Endodermal cell (in vitro differentiated cells): ENCODE measurements around the gene ANKRD39. TPM values are rescaled to one million over a fixed set of nuclear protein-coding genes. Genes with fewer than 3 reads are reported as not detected.

Experiments used
- DNase-seq: peaks from one replicate; pipeline ENCODE4 v3.0.0-alpha.2; 2017
- H3K27ac ChIP-seq: 2 replicates; pipeline ENCODE4 v1.5.1; 2013; ENCODE audit warnings: mild to moderate bottlenecking, low read depth, low read length, moderate library complexity
- H3K27me3 ChIP-seq: 2 replicates; pipeline ENCODE4 v1.6.1; 2013; ENCODE audit warnings: mild to moderate bottlenecking, low read length, moderate library complexity; ENCODE audit not compliant: insufficient read depth, control insufficient read depth, poor library complexity, severe bottlenecking
- H3K36me3 ChIP-seq: 2 replicates; pipeline ENCODE4 v1.7.0; 2013; ENCODE audit warnings: mild to moderate bottlenecking, low read length, moderate library complexity; ENCODE audit not compliant: control insufficient read depth, insufficient read depth
- H3K4me1 ChIP-seq: one replicate; pipeline ENCODE4 v1.7.0; 2013; ENCODE audit warnings: low read length; ENCODE audit not compliant: control insufficient read depth, insufficient read depth
- H3K4me3 ChIP-seq: 2 replicates; pipeline ENCODE4 v1.5.1; 2013; ENCODE audit warnings: mild to moderate bottlenecking, low read length, moderate library complexity
- H3K9ac ChIP-seq: 2 replicates; pipeline ENCODE4 v1.6.1; 2013; ENCODE audit warnings: mild to moderate bottlenecking, low read length, moderate library complexity; ENCODE audit not compliant: poor library complexity, severe bottlenecking; ENCODE audit errors: extremely low read depth
- H3K9me3 ChIP-seq: 2 replicates; pipeline ENCODE4 v1.6.1; 2013; ENCODE audit warnings: mild to moderate bottlenecking, low read length, moderate library complexity; ENCODE audit not compliant: control insufficient read depth
- H3K27ac Mint-ChIP-seq: 2 replicates; pipeline ENCODE4 v1.8.0; 2020; ENCODE audit warnings: mixed read lengths
- H3K27me3 Mint-ChIP-seq: 2 replicates; pipeline ENCODE4 v1.8.0; 2021; ENCODE audit warnings: mild to moderate bottlenecking, mixed read lengths; ENCODE audit not compliant: insufficient read depth
- H3K36me3 Mint-ChIP-seq: 2 replicates; pipeline ENCODE4 v1.8.0; 2020; ENCODE audit warnings: low read depth, mixed read lengths
- H3K4me1 Mint-ChIP-seq: 2 replicates; pipeline ENCODE4 v1.8.0; 2020; ENCODE audit warnings: mixed read lengths
- H3K4me3 Mint-ChIP-seq: 2 replicates; pipeline ENCODE4 v1.8.0; 2020; ENCODE audit warnings: mild to moderate bottlenecking, moderate library complexity, mixed read lengths
- H3K9me3 Mint-ChIP-seq: 2 replicates; pipeline ENCODE4 v1.8.0; 2020; ENCODE audit warnings: mild to moderate bottlenecking, mixed read lengths
- WGBS, 2 experiments: methylation state at CpG; one replicate each; pipeline versions ENCODE4 v1.1.5 to v1.1.7; 2013; ENCODE audit warnings: missing lambda C conversion rate in 2 of 2, mixed read lengths in 1 of 2; ENCODE audit not compliant: insufficient coverage in 1 of 2, insufficient read length in 1 of 2; 5-methylcytosine and 5-hydroxymethylcytosine counted together
- total RNA-seq, 2 donors: library from RNA; stranded (reverse); fragmentation: NEBNext Ultra II Directional in 1 of 2; extraction: Animal tissue kit (Norgen Biotek cat#: 25700) in 1 of 2; gene quantifications; 2 replicates in 1 of 2; 3 replicates in 1 of 2; pipeline ENCODE4 v1.2.1, GENCODE V29; 2021
- TF ChIP-seq, protein P1 (sequence below): fragments of 200-600 bp; sonication (generic); conservative IDR thresholded peaks from 2 replicates; pipeline ENCODE4 v1.5.0; 2021; ENCODE audit warnings: antibody characterized with exemption, mild to moderate bottlenecking

ANKRD39 gene
- total RNA-seq, 2 donors from 2014 or later, result 14.6 to 16.7 TPM

DNA sequence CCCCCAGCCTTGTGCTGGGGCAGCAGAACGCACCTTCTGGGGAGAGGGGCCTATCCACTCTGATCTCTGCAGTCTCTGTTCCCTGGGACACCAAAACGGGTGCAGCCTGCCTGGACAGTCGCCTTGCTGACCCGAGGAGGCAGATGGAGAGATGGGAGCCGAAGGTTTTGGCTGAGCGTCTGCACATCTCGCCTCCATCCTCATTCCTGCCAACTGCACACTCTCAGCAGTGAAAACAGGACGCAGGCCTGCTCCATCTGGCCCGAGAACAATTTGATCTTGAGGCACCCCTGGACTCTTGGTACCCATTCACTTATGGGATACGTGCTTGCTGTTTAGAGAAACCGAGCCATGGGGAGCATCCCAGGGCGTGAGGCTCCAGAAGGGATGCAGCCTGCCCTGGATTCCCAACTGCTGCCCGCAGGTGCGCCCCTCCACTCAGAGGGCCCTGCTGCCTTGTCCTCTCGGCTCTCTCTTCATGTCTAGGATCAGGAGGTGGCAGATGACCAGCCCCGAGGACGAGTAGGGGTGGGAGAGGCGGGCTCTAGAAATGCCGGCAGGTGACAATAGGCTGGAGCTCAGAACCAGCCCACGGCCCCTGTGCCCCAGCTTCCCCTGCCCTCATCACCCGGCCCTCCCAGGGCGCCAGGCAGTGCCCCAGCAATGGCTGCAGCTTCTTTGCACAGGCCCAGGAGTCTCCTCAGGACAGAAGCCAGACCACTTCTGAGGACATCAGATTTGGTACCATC lies 21.2 kb upstream of the ANKRD39 start:
- no peak overlapping the region for H3K9ac ChIP-seq
- WGBS, 2 experiments, result 89 to 96% methylated on average over 14 to 22 of the region's 22 CpGs
- DNase-seq, result no peak

DNA sequence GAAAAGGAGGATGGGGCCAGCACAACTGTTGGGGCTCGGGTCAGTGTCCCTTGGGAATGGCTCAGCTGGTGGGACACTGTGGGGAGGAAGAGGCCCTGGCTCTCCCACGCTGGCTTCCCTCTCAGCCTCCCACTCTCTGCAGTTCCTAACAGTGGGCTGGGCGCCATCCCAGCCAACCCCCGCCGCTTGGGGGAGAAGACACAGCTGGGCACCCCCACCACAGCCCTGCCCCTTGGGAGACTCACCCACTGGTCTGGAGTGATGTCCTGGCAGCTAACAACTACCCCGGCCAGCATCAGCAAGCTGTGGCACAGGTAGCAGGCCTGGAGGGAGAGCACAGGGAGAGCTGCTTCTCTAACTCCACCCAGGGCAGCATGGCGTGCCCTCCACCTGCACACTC lies 20.4 kb upstream of the ANKRD39 start:
- 92 to 96% methylated on average over 4 to 7 of the region's 7 CpGs for WGBS, 2 experiments
- Mint-ChIP-seq H3K27me3 (peaks cover 2% of the 10 kb centered on the region), H3K27ac (no peak overlapping the region), H3K4me3 (no peak overlapping the region), H3K36me3 (no peaks in the 10 kb centered on the region), H3K4me1 (peaks cover 53% of the 10 kb centered on the region), H3K9me3 (no peaks in the 10 kb centered on the region)
- no peak overlapping the region for H3K4me3 ChIP-seq
- no peaks in the 10 kb centered on the region for H3K36me3 ChIP-seq
- H3K4me1 ChIP-seq, result peaks cover 28% of the 10 kb centered on the region
- H3K9ac ChIP-seq, result no peak overlapping the region
- no peak overlapping the region for H3K27ac ChIP-seq
- no peaks in the 10 kb centered on the region for H3K27me3 ChIP-seq
- TF ChIP-seq, protein P1, sequence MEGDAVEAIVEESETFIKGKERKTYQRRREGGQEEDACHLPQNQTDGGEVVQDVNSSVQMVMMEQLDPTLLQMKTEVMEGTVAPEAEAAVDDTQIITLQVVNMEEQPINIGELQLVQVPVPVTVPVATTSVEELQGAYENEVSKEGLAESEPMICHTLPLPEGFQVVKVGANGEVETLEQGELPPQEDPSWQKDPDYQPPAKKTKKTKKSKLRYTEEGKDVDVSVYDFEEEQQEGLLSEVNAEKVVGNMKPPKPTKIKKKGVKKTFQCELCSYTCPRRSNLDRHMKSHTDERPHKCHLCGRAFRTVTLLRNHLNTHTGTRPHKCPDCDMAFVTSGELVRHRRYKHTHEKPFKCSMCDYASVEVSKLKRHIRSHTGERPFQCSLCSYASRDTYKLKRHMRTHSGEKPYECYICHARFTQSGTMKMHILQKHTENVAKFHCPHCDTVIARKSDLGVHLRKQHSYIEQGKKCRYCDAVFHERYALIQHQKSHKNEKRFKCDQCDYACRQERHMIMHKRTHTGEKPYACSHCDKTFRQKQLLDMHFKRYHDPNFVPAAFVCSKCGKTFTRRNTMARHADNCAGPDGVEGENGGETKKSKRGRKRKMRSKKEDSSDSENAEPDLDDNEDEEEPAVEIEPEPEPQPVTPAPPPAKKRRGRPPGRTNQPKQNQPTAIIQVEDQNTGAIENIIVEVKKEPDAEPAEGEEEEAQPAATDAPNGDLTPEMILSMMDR, result no peak
- H3K9me3 ChIP-seq, result no peaks in the 10 kb centered on the region
- DNase-seq, result no peak

More for the DNA sequence above, 21.2 kb upstream of the ANKRD39 start:
- Mint-ChIP-seq H3K9me3 (no peaks in the 10 kb centered on the region), H3K36me3 (no peaks in the 10 kb centered on the region), H3K4me3 (no peak overlapping the region), H3K4me1 (peaks cover 45% of the 10 kb centered on the region), H3K27ac (no peak overlapping the region), H3K27me3 (peaks cover 2% of the 10 kb centered on the region)
- Histone ChIP-seq H3K9me3 (no peaks in the 10 kb centered on the region), H3K27me3 (no peaks in the 10 kb centered on the region), H3K4me3 (no peak overlapping the region), H3K27ac (no peak overlapping the region), H3K4me1 (peaks cover 20% of the 10 kb centered on the region), H3K36me3 (no peaks in the 10 kb centered on the region)
- TF ChIP-seq, protein P1, result no peak

DNA sequence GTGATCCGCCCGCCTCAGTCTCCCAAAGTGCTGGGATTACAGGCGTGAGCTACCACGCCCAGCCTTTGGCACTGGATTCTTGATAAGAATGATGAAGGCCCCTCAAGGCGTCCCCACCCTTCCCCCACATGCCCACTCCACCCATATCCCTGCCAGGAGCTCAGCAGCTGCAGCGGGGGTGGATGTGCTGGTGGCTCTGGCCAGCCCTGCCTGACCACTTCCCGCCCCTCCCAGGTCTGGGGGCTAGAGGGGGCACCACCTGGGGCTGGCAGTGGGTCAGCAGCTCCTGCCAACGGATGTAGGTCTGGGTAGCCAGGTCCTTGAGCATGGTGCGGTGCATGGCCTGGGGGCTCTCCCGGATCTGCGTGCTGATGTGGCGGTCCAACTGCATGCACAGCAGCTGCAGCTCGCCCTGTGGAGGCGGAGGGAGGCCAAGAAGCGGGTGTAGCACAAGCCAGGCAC lies 19.8 kb upstream of the ANKRD39 start:
- peaks cover 58% of the 10 kb centered on the region for H3K4me1 Mint-ChIP-seq
- no peak overlapping the region for H3K27ac Mint-ChIP-seq
- Histone ChIP-seq H3K9me3 (no peaks in the 10 kb centered on the region), H3K36me3 (no peaks in the 10 kb centered on the region), H3K4me3 (no peak overlapping the region), H3K4me1 (peaks cover 33% of the 10 kb centered on the region), H3K27me3 (no peaks in the 10 kb centered on the region), H3K27ac (no peak overlapping the region), H3K9ac (no peak overlapping the region)
- no peaks in the 10 kb centered on the region for H3K9me3 Mint-ChIP-seq
- H3K36me3 Mint-ChIP-seq, result no peaks in the 10 kb centered on the region
- TF ChIP-seq, protein P1, result no peak
- 89 to 93% methylated on average over 11 to 15 of the region's 15 CpGs for WGBS, 2 experiments
- no peak for DNase-seq
- H3K4me3 Mint-ChIP-seq, result no peak overlapping the region
- H3K27me3 Mint-ChIP-seq, result peaks cover 2% of the 10 kb centered on the region
